ENCODE data around the gene VASP. TPM values are rescaled to one million over a fixed set of nuclear protein-coding genes. Genes with fewer than 3 reads are reported as not detected.
A peak's percentile ranks its signal among the peaks of the same experiment; 100 is the strongest.

Gene VASP
- total RNA-seq, 2 experiments from 2014 or later = 166 to 180 TPM

- H3K9me3 Mint-ChIP-seq = no peaks in the 10 kb centered on the region
Observed at GRCh38 chr19:45477713-45478453, 29.4 kb upstream of the VASP start.

GRCh38 chr19:45478454-45479238 lies 28.6 kb upstream of the VASP start:
- Mint-ChIP-seq H3K36me3 (no peaks in the 10 kb centered on the region), H3K27ac (peak overlapping the region; percentile 92), H3K9me3 (no peaks in the 10 kb centered on the region), H3K4me1 (peaks cover 24% of the 10 kb centered on the region), H3K4me3 (peak overlapping the region; percentile 71), H3K27me3 (peaks cover 26% of the 10 kb centered on the region)
- POLR2A ChIA-PET = interaction anchor here (0.6 to 3.4 kb wide), 22 partner anchors 10 to 391 kb away, joined by 3 to 95 read pairs (median 6); partner anchors contain the start of genes ERCC1, FOSB, PPP1R13L and QPCTL
- DNase-seq = peak; percentile 88
- ATAC-seq (ENCODE audit: low read depth) = peak; percentile 79

More at GRCh38 chr19:45477713-45478453, 29.4 kb upstream of the VASP start:
- ATAC-seq (ENCODE audit: low read depth) (no peak), DNase-seq (no peak)
- Mint-ChIP-seq H3K4me3 (peak overlapping the region; percentile 71), H3K4me1 (peaks cover 25% of the 10 kb centered on the region), H3K36me3 (no peaks in the 10 kb centered on the region), H3K27ac (peak overlapping the region; percentile 92), H3K27me3 (peaks cover 30% of the 10 kb centered on the region)
- POLR2A ChIA-PET = interaction anchor here (0.6 to 3.4 kb wide), 15 partner anchors 9 to 214 kb away, joined by 3 to 95 read pairs (median 6); partner anchors contain the start of genes ERCC1, FOSB, PPP1R13L and QPCTL

GRCh38 chr19:45483033-45483432 lies 24.2 kb upstream of the VASP start:
- DNase-seq (no peak), ATAC-seq (ENCODE audit: low read depth) (no peak)
- peaks cover 2% of the 10 kb centered on the region for H3K27me3 Mint-ChIP-seq
- POLR2A ChIA-PET = interaction anchor here (1.2 kb wide), 1 partner anchor 44 kb away, joined by 3 read pairs; no protein-coding TSS in a partner anchor
- H3K4me1 Mint-ChIP-seq = peaks cover 17% of the 10 kb centered on the region
- H3K9me3 Mint-ChIP-seq = no peaks in the 10 kb centered on the region
- H3K27ac Mint-ChIP-seq = no peak overlapping the region
- no peaks in the 10 kb centered on the region for H3K36me3 Mint-ChIP-seq
- H3K4me3 Mint-ChIP-seq = no peak overlapping the region

- POLR2A ChIA-PET = interaction anchor here (1.0 to 2.5 kb wide), 3 partner anchors 15 to 45 kb away, joined by 3 to 13 read pairs (median 7); no protein-coding TSS in a partner anchor
- H3K4me3 Mint-ChIP-seq = no peak overlapping the region
- no peaks in the 10 kb centered on the region for H3K9me3 Mint-ChIP-seq
- H3K27me3 Mint-ChIP-seq = peaks cover 2% of the 10 kb centered on the region
- H3K36me3 Mint-ChIP-seq = no peaks in the 10 kb centered on the region
- DNase-seq (no peak), ATAC-seq (ENCODE audit: low read depth) (no peak)
- peaks cover 13% of the 10 kb centered on the region for H3K4me1 Mint-ChIP-seq
- peak overlapping the region; percentile 50 for H3K27ac Mint-ChIP-seq
Observed at GRCh38 chr19:45484273-45484945, 22.9 kb upstream of the VASP start.

GRCh38 chr19:45485305-45486077 lies 21.8 kb upstream of the VASP start:
- peak; percentile 97 for ATAC-seq (ENCODE audit: low read depth)
- Mint-ChIP-seq H3K36me3 (no peaks in the 10 kb centered on the region), H3K27ac (peak overlapping the region; percentile 86), H3K9me3 (no peaks in the 10 kb centered on the region), H3K27me3 (peaks cover 2% of the 10 kb centered on the region), H3K4me1 (peaks cover 9% of the 10 kb centered on the region), H3K4me3 (peak overlapping the region; percentile 92)
- peak; percentile 98 for DNase-seq
- POLR2A ChIA-PET = interaction anchor here (0.5 to 2.5 kb wide), 10 partner anchors 11 to 397 kb away, joined by 3 to 13 read pairs (median 3); no protein-coding TSS in a partner anchor

- POLR2A ChIA-PET = no interaction called here
- H3K9me3 Mint-ChIP-seq = no peaks in the 10 kb centered on the region
- no peaks in the 10 kb centered on the region for H3K36me3 Mint-ChIP-seq
- no peak overlapping the region for H3K4me3 Mint-ChIP-seq
- H3K27ac Mint-ChIP-seq = no peak overlapping the region
- H3K4me1 Mint-ChIP-seq = peaks cover 16% of the 10 kb centered on the region
- ATAC-seq (ENCODE audit: low read depth) (no peak), DNase-seq (no peak)
- peaks cover 8% of the 10 kb centered on the region for H3K27me3 Mint-ChIP-seq
Observed at GRCh38 chr19:45488708-45489107, 18.6 kb upstream of the VASP start.

GRCh38 chr19:45489216-45489855 lies 17.9 kb upstream of the VASP start:
- ATAC-seq (ENCODE audit: low read depth) (no peak), DNase-seq (no peak)
- H3K4me3 Mint-ChIP-seq = no peak overlapping the region
- H3K9me3 Mint-ChIP-seq = no peaks in the 10 kb centered on the region
- H3K27me3 Mint-ChIP-seq = peaks cover 8% of the 10 kb centered on the region
- no peaks in the 10 kb centered on the region for H3K36me3 Mint-ChIP-seq
- H3K27ac Mint-ChIP-seq = no peak overlapping the region
- POLR2A ChIA-PET = interaction anchor here (0.7 kb wide), 1 partner anchor 40 kb away, joined by 3 read pairs; no protein-coding TSS in a partner anchor
- H3K4me1 Mint-ChIP-seq = peaks cover 18% of the 10 kb centered on the region

GRCh38 chr19:45492137-45492626 lies 15.1 kb upstream of the VASP start:
- Mint-ChIP-seq H3K9me3 (no peaks in the 10 kb centered on the region), H3K27me3 (peaks cover 24% of the 10 kb centered on the region), H3K36me3 (no peaks in the 10 kb centered on the region), H3K4me3 (peak overlapping the region; percentile 53), H3K27ac (no peak overlapping the region), H3K4me1 (peaks cover 20% of the 10 kb centered on the region)
- ATAC-seq (ENCODE audit: low read depth) = no peak
- no peak for DNase-seq
- POLR2A ChIA-PET = no interaction called here

- Mint-ChIP-seq H3K27me3 (peaks cover 27% of the 10 kb centered on the region), H3K36me3 (no peaks in the 10 kb centered on the region), H3K4me3 (peak overlapping the region; percentile 77), H3K27ac (no peak overlapping the region), H3K4me1 (peaks cover 24% of the 10 kb centered on the region), H3K9me3 (no peaks in the 10 kb centered on the region)
- no peak for ATAC-seq (ENCODE audit: low read depth)
- POLR2A ChIA-PET = interaction anchor here (0.6 kb wide), 1 partner anchor 25 kb away, joined by 3 read pairs; no protein-coding TSS in a partner anchor
- no peak for DNase-seq
Observed at GRCh38 chr19:45492627-45493470, 14.4 kb upstream of the VASP start.

GRCh38 chr19:45494261-45494916 lies 12.9 kb upstream of the VASP start:
- POLR2A ChIA-PET = interaction anchor here (1.4 to 2.7 kb wide), 2 partner anchors 14 to 147 kb away, joined by 5 to 8 read pairs; no protein-coding TSS in a partner anchor
- no peak overlapping the region for H3K4me3 Mint-ChIP-seq

GRCh38 chr19:45495178-45495577 lies 12.1 kb upstream of the VASP start:
- peaks cover 35% of the 10 kb centered on the region for H3K4me1 Mint-ChIP-seq
- DNase-seq = no peak
- no peak for ATAC-seq (ENCODE audit: low read depth)
- POLR2A ChIA-PET = interaction anchor here (1.4 to 2.7 kb wide), 2 partner anchors 13 to 147 kb away, joined by 5 to 8 read pairs; no protein-coding TSS in a partner anchor
- peaks cover 2% of the 10 kb centered on the region for H3K36me3 Mint-ChIP-seq
- H3K27ac Mint-ChIP-seq = no peak overlapping the region
- H3K4me3 Mint-ChIP-seq = peak overlapping the region; percentile 31
- peaks cover 27% of the 10 kb centered on the region for H3K27me3 Mint-ChIP-seq
- H3K9me3 Mint-ChIP-seq = no peaks in the 10 kb centered on the region

More at GRCh38 chr19:45494261-45494916, 12.9 kb upstream of the VASP start:
- Mint-ChIP-seq H3K27ac (no peak overlapping the region), H3K4me1 (peaks cover 33% of the 10 kb centered on the region), H3K9me3 (no peaks in the 10 kb centered on the region), H3K27me3 (peaks cover 27% of the 10 kb centered on the region), H3K36me3 (peaks cover under 1% of the 10 kb centered on the region)
- ATAC-seq (ENCODE audit: low read depth) = no peak
- DNase-seq = no peak
